Nephron progenitor cell (in vitro differentiated cells): Measurements from ENCODE around the gene PCDHB12.
"Not testable (repeated sequence)": the region's sequence is repeated elsewhere in the genome, so short reads cannot be mapped to it uniquely, and the experiment has no call there.

ENCODE experiments used
- DNase-seq: peaks from one replicate; pipeline ENCODE4 v3.0.0; 2021
- H3K27ac Mint-ChIP-seq: 2 replicates; pipeline ENCODE4 v1.8.0; 2021; ENCODE audit warnings: mild to moderate bottlenecking, moderate library complexity, mixed read lengths
- H3K27me3 Mint-ChIP-seq: 2 replicates; pipeline ENCODE4 v1.8.0; 2021; ENCODE audit warnings: mild to moderate bottlenecking, low read depth, mixed read lengths; ENCODE audit not compliant: poor library complexity
- H3K36me3 Mint-ChIP-seq: 2 replicates; pipeline ENCODE4 v1.8.0; 2021; ENCODE audit warnings: low read depth, mixed read lengths
- H3K4me1 Mint-ChIP-seq: 2 replicates; pipeline ENCODE4 v1.8.0; 2021; ENCODE audit warnings: mixed read lengths
- H3K4me3 Mint-ChIP-seq: 2 replicates; pipeline ENCODE4 v1.8.0; 2021; ENCODE audit warnings: mild to moderate bottlenecking, moderate library complexity, mixed read lengths
- H3K9me3 Mint-ChIP-seq: 2 replicates; pipeline ENCODE4 v1.8.0; 2021; ENCODE audit warnings: mild to moderate bottlenecking, moderate library complexity, mixed read lengths
- TF ChIP-seq, protein P1 (sequence below): fragments of 200-600 bp; sonication (generic); IDR thresholded peaks from 2 replicates; pipeline ENCODE4 v1.5.0; 2021; ENCODE audit warnings: antibody characterized with exemption

Gene PCDHB12

GRCh38 chr5:141223112-141223783 lies 14.7 kb downstream of the PCDHB12 start, which contains the start of gene PCDHB14:
PCDHB14 (plus strand) TSS chr5:141223343; CDS start chr5:141223506, 163 bp downstream.
- peaks cover 3% of the 10 kb centered on the region for H3K27me3 Mint-ChIP-seq
- peaks cover 73% of the 10 kb centered on the region for H3K9me3 Mint-ChIP-seq
- H3K4me1 Mint-ChIP-seq, result peaks cover 4% of the 10 kb centered on the region
- H3K4me3 Mint-ChIP-seq, result peak within 1 kb of the TSS; percentile 75
- DNase-seq, result no peak
- H3K36me3 Mint-ChIP-seq, result peaks cover 63% of the 10 kb centered on the region
- TF ChIP-seq, protein P1, sequence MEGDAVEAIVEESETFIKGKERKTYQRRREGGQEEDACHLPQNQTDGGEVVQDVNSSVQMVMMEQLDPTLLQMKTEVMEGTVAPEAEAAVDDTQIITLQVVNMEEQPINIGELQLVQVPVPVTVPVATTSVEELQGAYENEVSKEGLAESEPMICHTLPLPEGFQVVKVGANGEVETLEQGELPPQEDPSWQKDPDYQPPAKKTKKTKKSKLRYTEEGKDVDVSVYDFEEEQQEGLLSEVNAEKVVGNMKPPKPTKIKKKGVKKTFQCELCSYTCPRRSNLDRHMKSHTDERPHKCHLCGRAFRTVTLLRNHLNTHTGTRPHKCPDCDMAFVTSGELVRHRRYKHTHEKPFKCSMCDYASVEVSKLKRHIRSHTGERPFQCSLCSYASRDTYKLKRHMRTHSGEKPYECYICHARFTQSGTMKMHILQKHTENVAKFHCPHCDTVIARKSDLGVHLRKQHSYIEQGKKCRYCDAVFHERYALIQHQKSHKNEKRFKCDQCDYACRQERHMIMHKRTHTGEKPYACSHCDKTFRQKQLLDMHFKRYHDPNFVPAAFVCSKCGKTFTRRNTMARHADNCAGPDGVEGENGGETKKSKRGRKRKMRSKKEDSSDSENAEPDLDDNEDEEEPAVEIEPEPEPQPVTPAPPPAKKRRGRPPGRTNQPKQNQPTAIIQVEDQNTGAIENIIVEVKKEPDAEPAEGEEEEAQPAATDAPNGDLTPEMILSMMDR, result peak; percentile 36
- no peak within 1 kb of the TSS for H3K27ac Mint-ChIP-seq

- H3K9me3 Mint-ChIP-seq, result peaks cover 65% of the 10 kb centered on the region
- H3K4me3 Mint-ChIP-seq, result not testable (repeated sequence)
Observed at GRCh38 chr5:141224844-141225243, 16.3 kb downstream of the PCDHB12 start.

DNA sequence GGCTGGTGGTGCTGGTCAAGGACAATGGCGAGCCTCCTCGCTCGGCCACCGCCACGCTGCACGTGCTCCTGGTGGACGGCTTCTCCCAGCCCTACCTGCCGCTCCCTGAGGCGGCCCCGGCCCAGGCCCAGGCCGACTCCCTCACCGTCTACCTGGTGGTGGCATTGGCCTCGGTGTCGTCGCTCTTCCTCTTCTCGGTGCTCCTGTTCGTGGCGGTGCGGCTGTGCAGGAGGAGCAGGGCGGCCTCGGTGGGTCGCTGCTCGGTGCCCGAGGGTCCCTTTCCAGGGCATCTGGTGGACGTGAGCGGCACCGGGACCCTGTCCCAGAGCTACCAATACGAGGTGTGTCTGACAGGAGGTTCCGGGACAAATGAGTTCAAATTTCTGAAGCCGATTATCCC lies 16.9 kb downstream of the PCDHB12 start:
- H3K4me3 Mint-ChIP-seq, DNase-seq, H3K4me1 Mint-ChIP-seq, H3K27me3 Mint-ChIP-seq, H3K27ac Mint-ChIP-seq: not testable (repeated sequence)
- Mint-ChIP-seq H3K36me3 (peaks cover 44% of the 10 kb centered on the region), H3K9me3 (peaks cover 65% of the 10 kb centered on the region)

More at GRCh38 chr5:141224844-141225243, 16.3 kb downstream of the PCDHB12 start:
- Mint-ChIP-seq H3K27ac (peak overlapping the region; percentile 64), H3K36me3 (peaks cover 48% of the 10 kb centered on the region)
- not testable (repeated sequence) for H3K27me3 Mint-ChIP-seq, H3K4me1 Mint-ChIP-seq, DNase-seq

DNA sequence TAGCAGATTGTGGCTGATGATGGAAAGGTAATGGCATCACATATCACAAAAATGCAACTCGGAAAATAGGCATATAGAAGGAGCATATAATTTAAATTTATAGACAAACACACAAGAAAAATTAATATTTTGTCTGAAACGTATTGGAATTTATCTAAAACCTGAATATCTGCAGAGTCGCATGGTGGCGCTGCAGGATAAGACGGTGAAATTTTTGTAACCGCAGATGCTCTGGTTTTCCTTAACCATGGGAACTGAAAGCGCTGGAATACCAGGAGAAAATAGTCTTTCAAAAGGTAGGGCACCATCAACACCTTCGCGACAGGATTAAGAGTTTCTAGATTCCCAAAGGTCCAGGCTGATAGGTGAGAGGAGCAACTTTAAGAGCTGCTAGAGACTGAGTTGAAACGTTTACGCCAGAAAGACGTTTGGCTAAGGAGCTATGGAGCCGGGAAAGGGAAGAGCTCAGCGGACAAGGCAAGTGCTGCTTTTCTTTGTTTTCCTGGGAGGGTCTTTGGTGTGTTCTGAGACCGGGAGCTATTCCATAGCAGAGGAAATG lies 25.7 kb downstream of the PCDHB12 start:
- Mint-ChIP-seq H3K27ac (no peak overlapping the region), H3K4me1 (no peaks in the 10 kb centered on the region), H3K36me3 (peaks cover 29% of the 10 kb centered on the region), H3K27me3 (peaks cover 2% of the 10 kb centered on the region), H3K9me3 (peaks cover 80% of the 10 kb centered on the region), H3K4me3 (no peak overlapping the region)
- DNase-seq, result no peak
- TF ChIP-seq, protein P1, result no peak

GRCh38 chr5:141235922-141236321 lies 27.4 kb downstream of the PCDHB12 start:
- H3K4me3 Mint-ChIP-seq, H3K27ac Mint-ChIP-seq, H3K4me1 Mint-ChIP-seq, DNase-seq, H3K27me3 Mint-ChIP-seq: not testable (repeated sequence)
- H3K36me3 Mint-ChIP-seq, result peaks cover 46% of the 10 kb centered on the region
- peaks cover 86% of the 10 kb centered on the region for H3K9me3 Mint-ChIP-seq

DNA sequence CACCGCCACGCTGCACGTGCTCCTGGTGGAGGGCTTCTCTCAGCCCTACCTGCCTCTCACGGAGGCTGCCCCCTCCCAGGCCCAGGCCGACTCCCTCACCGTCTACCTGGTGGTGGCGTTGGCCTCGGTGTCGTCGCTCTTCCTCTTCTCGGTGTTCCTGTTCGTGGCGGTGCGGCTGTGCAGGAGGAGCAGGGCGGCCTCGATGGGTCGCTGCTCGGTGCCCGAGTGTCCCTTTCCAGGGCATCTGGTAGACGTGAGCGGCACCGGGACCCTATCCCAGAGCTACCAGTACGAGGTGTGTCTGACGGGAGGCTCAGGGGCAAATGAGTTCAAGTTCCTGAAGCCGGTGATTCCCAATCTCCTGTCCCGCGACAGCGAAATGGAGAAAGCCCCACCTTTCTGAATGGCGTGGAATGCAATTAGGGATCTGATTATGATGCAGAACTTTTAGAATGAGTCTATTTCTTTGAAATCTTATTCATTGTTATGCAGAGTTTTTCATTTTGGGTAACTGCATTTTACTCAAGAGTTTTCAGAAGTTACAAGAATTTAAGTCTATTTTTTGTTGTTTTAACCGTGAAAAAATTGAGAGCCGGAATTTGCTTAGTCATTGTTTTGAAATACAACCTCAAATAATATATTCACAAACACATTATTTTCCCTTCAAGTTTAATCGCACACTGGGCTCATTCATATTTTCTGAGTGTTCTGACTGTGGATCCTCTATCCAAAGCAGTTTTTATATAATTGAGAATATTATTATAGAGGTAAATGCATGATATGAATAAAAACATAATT lies 28.2 kb downstream of the PCDHB12 start:
- H3K9me3 Mint-ChIP-seq, result peaks cover 84% of the 10 kb centered on the region

GRCh38 chr5:141241496-141241895 lies 33.0 kb downstream of the PCDHB12 start:
- H3K9me3 Mint-ChIP-seq, result peaks cover 90% of the 10 kb centered on the region
- TF ChIP-seq, protein P1, result no peak
- peaks cover 70% of the 10 kb centered on the region for H3K36me3 Mint-ChIP-seq
- H3K27ac Mint-ChIP-seq, result no peak overlapping the region
- H3K4me3 Mint-ChIP-seq, result no peak overlapping the region
- no peaks in the 10 kb centered on the region for H3K4me1 Mint-ChIP-seq
- peaks cover 6% of the 10 kb centered on the region for H3K27me3 Mint-ChIP-seq
- DNase-seq, result no peak

More for the DNA sequence above, 28.2 kb downstream of the PCDHB12 start:
- TF ChIP-seq, protein P1, result no peak
- Mint-ChIP-seq H3K36me3 (peaks cover 44% of the 10 kb centered on the region), H3K4me3 (no peak overlapping the region), H3K27ac (no peak overlapping the region), H3K4me1 (no peaks in the 10 kb centered on the region), H3K27me3 (peaks cover 2% of the 10 kb centered on the region)
- no peak for DNase-seq
